HG02588 (cell line): ENCODE data around the gene B3GAT3.
"Not testable (repeated sequence)": the region's sequence is repeated elsewhere in the genome, so short reads cannot be mapped to it uniquely, and the experiment has no call there.

Experiments
- ATAC-seq: cut with Tn5 transposase; IDR thresholded peaks from one replicate; pipeline ENCODE4 v1.9.1; 2021; ENCODE audit warnings: mild to moderate bottlenecking, moderate library complexity; ENCODE audit not compliant: unreplicated experiment

The B3GAT3 gene

GRCh38 chr11:62621567-62622470 is at the start of gene B3GAT3:
TSS of gene B3GAT3 (minus strand) at chr11:62621986. CDS start at chr11:62621947, 39 bp downstream.
- ATAC-seq, result peak; percentile 94

DNA sequence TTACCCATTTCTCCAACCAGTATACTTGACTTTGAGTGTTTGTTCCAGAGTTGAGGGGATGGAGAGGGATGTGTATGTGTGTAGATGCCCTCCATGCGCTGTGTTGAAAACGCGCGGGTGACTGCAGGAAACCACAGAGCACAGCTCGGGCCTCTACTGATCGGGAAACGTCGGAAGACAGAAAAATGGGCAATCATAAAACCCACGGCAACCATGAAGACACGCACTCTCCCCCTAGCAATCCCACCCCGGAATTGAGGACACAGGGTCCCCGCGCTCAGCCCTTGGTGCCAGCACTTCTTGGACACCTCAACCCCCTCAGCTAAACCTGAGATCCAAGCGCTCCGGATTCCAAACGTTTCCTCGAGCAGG is 49.4 kb upstream of the B3GAT3 start:
- peak; percentile 20 for ATAC-seq

- no peak for ATAC-seq
Measured at GRCh38 chr11:62669420-62670161, 47.8 kb upstream of the B3GAT3 start.

DNA sequence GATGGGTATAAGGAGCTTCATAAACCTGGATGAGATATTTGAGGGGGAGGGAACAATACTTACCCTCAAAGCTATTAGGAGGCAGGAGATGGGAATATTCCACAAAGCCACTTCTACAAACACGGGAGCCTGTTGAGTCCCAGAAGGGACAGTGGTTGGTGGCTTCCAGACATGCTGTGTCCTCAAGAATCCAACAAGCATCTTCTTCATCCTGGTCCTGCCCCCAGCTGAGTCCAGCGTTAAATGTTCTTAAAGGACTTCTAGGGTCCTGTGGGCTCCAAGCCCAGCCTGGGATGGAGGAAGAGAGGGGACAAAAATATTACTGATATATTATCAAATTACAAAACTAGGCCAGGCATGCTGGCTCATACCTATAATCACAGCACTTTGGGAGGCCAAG is 45.7 kb upstream of the B3GAT3 start:
- ATAC-seq, result no peak

DNA sequence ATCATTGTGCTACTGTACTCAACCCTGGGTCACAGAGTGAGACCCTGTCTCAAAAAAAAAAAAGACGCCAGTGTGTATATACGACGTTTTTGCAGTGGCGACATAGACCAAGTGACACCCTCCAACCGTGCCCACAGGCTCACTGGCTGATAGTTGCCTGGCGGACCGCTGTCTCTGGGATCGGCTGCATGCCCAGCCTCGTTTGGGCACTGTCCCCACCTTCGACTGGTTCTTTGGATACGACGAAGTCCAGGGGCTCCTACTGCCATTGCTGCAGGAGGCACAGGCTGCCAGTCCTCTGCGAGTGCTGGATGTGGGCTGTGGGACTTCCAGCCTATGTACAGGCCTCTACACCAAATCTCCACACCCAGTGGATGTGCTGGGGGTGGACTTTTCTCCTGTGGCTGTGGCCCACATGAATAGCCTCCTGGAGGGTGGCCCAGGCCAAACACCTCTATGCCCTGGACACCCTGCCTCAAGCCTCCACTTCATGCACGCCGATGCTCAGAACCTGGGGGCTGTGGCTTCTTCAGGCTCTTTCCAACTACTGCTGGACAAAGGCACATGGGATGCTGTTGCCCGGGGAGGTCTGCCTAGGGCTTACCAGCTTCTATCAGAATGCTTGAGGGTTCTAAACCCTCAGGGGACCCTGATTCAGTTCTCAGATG is 44.6 kb upstream of the B3GAT3 start:
- ATAC-seq, result no peak

- peak; percentile 18 for ATAC-seq
Measured at GRCh38 chr11:62665599-62666258, 43.9 kb upstream of the B3GAT3 start.

- peak; percentile 80 for ATAC-seq
Measured at GRCh38 chr11:62665075-62665598, 43.4 kb upstream of the B3GAT3 start, which contains the start of the genes C11orf98 and CSKMT. TSS of gene C11orf98 (minus strand) at chr11:62665210. CDS start at chr11:62665169, 41 bp downstream. TSS of gene CSKMT (plus strand) at chr11:62665312. CDS start at chr11:62665880, 568 bp downstream.

GRCh38 chr11:62664405-62665074 is 42.8 kb upstream of the B3GAT3 start:
- no peak for ATAC-seq

DNA sequence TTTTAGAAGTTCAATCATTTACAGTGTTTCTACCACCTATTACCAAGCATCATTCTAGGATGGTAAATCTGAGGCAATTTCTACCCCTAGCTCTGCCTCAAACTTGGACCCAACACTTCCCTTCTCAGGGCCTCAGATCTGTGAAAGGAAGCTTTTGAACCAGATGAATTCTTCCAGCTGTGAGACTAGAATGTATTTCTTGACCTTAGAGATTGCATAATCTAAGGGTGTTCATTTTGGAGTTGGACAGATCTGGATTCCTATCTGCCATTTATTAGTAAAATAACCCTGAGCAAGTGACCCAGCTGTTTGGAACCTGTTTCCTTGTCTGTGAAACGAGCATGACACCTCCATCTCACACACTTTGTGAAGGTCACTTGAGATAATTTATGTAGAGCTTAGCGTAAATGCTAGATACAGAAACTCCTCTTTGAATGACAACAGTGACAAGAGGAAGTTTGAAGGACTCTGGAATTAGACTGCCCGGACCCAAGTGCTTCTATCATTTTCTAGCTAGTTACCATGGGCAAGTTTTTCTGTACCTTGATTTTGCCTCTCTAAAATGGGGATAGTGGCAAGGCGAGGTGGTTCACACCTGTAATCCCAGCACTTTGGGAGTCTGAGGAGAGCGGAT is 35.1 kb upstream of the B3GAT3 start:
- no peak for ATAC-seq

DNA sequence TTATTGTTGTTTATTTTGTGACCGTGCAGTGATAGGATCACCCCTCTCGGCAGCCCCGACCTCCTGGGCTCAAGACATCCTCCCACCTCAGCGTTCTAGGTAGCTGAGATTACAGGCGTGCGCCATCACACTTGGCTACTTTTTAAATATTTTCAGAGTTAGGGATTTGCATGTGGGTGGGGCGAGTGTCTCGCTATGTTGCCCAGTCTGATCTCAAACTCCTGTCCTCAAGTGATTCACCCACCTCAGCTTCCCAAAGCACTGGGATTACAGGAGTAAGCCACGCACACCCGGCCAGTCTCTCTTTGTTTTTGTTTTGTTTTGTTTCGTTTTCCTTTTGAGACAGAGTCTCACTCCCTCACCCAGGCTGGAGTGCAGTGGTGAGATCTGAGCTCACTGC is 32.5 kb upstream of the B3GAT3 start:
- ATAC-seq, result no peak

- no peak for ATAC-seq
Measured at GRCh38 chr11:62652161-62653006, 30.6 kb upstream of the B3GAT3 start.

DNA sequence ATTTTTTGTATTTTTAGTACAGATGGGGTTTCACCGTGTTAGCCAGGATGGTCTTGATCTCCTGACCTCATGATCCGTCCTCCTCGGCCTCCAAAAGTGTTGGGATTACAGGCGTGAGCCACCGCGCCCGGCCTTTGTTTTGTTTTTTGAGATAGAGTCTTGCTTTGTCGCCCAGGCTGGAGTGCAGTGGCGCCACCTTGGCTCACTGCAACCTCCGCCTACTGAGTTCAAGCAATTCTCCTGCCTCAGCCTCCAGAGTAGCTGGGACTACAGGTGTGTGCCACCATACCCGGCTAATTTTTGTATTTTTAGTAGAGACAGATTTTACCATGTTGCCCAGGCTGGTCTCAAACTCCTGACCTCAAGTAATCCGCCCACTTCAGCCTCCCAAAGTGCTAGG is 28.5 kb upstream of the B3GAT3 start:
- not testable (repeated sequence) for ATAC-seq

- no peak for ATAC-seq
Measured at GRCh38 chr11:62649486-62649885, 27.7 kb upstream of the B3GAT3 start.

- no peak for ATAC-seq
Measured at GRCh38 chr11:62648967-62649364, 27.2 kb upstream of the B3GAT3 start.

DNA sequence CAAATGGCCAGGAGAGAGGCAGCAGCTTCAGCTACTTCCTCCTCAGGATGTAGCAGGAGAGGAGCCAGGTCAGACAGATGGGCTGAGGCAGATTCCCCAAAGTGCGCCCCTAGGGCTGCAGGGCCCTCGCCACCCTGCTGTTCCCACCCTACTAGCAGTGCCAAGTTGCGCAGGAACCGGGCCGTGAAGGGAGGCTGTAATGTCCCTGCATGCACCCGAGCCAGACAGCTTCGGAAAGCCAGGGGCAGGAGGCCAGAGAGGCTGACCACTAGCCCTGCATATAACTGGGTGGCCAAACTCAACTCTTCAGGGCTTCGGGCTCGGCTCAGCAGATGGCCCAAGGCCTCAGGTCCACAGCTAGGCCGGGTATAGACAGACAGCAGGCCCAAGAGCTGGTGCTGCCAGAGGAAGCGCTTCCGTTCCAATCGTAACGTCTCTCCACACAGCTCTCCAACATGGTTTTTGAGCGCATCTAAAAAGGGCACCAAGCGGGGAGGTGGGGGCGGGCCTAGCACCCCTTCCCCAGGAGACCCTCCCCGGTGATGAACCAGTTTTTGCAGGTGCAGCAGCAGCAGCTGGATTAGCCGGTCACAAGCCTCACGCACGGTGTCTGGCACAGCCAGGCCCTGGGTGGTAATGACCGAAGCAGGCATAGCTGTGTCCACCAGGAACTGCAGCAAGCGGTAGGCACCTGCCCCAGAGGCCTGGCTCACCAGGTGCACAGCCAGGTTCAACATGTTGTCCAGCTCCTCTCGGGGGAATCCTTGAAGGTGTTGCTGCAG is 26.6 kb upstream of the B3GAT3 start:
- ATAC-seq, result no peak

- ATAC-seq, result no peak
Measured at GRCh38 chr11:62647609-62648005, 25.8 kb upstream of the B3GAT3 start.

- no peak for ATAC-seq
Measured at GRCh38 chr11:62646825-62647608, 25.2 kb upstream of the B3GAT3 start.
